Liver (tissue), 9 donors: Measurements from ENCODE around the gene FER. TPM values are rescaled to one million over a fixed set of nuclear protein-coding genes. Genes with fewer than 3 reads are reported as not detected.
"Not testable (repeated sequence)": the region's sequence is repeated elsewhere in the genome, so short reads cannot be mapped to it uniquely, and the experiment has no call there.

Experiments
- DNase-seq: peaks from one replicate; pipeline ENCODE4 v3.0.0-alpha.2; 2017; ENCODE audit warnings: low spot score
- H3K27ac ChIP-seq, 2 donors: one replicate each; pipeline ENCODE4 v1.7.0; 2013; ENCODE audit warnings: inconsistent platforms in 2 of 2, low read length in 2 of 2, control low read depth in 1 of 2, low read depth in 1 of 2, mild to moderate bottlenecking in 1 of 2
- H3K27me3 ChIP-seq, 4 donors: one replicate each; pipeline versions ENCODE4 v1.6.1 to v1.7.0; 2013; ENCODE audit warnings: low read length in 3 of 4, inconsistent platforms in 1 of 4, mild to moderate bottlenecking in 1 of 4, moderate library complexity in 1 of 4; ENCODE audit not compliant: control insufficient read depth in 4 of 4, insufficient read depth in 4 of 4
- H3K36me3 ChIP-seq, 4 donors: one replicate each; pipeline versions ENCODE4 v1.6.1 to v1.7.0; 2013; ENCODE audit warnings: low read length in 3 of 4, mild to moderate bottlenecking in 3 of 4, low read depth in 1 of 4, moderate library complexity in 1 of 4; ENCODE audit not compliant: control insufficient read depth in 4 of 4, insufficient read depth in 3 of 4
- H3K4me1 ChIP-seq, 4 donors: one replicate each; pipeline versions ENCODE4 v1.6.1 to v1.7.0; 2013; ENCODE audit warnings: low read length in 3 of 4, mild to moderate bottlenecking in 3 of 4, moderate library complexity in 1 of 4; ENCODE audit not compliant: control insufficient read depth in 4 of 4, insufficient read depth in 4 of 4
- H3K4me3 ChIP-seq, 3 donors: one replicate each; pipeline versions ENCODE4 v1.6.1 to v1.7.0; 2013; ENCODE audit warnings: low read length in 3 of 3, control low read depth in 1 of 3, low read depth in 1 of 3, mild to moderate bottlenecking in 1 of 3
- H3K9ac ChIP-seq, 2 donors: one replicate each; pipeline ENCODE4 v1.7.0; 2013; ENCODE audit warnings: low read length in 2 of 2, mild to moderate bottlenecking in 2 of 2, moderate library complexity in 2 of 2, control low read depth in 1 of 2, low read depth in 1 of 2
- H3K9me3 ChIP-seq, 4 donors: one replicate each; pipeline versions ENCODE4 v1.6.1 to v1.7.0; 2013; ENCODE audit warnings: low read length in 3 of 4; ENCODE audit not compliant: control insufficient read depth in 4 of 4
- ATF3 ChIP-seq: IDR thresholded peaks from 2 replicates; pipeline ENCODE4 v1.6.1; 2016; ENCODE audit warnings: antibody characterized with exemption
- EGR1 ChIP-seq, 2 donors: IDR thresholded peaks; 2 replicates each; pipeline ENCODE4 v1.6.1; 2016 to 2018; ENCODE audit warnings: antibody characterized with exemption in 2 of 2, low read depth in 2 of 2
- FOXA1 ChIP-seq: IDR thresholded peaks from 2 replicates; pipeline ENCODE4 v1.6.1; 2016; ENCODE audit warnings: antibody characterized with exemption
- FOXA2 ChIP-seq: IDR thresholded peaks from 2 replicates; pipeline ENCODE4 v1.6.1; 2016; ENCODE audit warnings: antibody characterized with exemption
- GABPA ChIP-seq, 2 donors: IDR thresholded peaks in 1 of 2; conservative IDR thresholded peaks in 1 of 2; 2 replicates each; pipeline ENCODE4 v1.6.1; 2016; ENCODE audit warnings: antibody characterized with exemption in 2 of 2, mild to moderate bottlenecking in 1 of 2, moderate library complexity in 1 of 2
- HNF4A ChIP-seq, 2 donors: conservative IDR thresholded peaks; 2 replicates each; pipeline ENCODE4 v1.6.1; 2016; ENCODE audit warnings: antibody characterized with exemption in 2 of 2, mild to moderate bottlenecking in 2 of 2
- HNF4G ChIP-seq: IDR thresholded peaks from 2 replicates; pipeline ENCODE4 v1.6.1; 2016; ENCODE audit warnings: antibody characterized with exemption
- JUND ChIP-seq, 2 donors: IDR thresholded peaks; 2 replicates each; pipeline ENCODE4 v1.6.1; 2016; ENCODE audit warnings: antibody characterized with exemption in 2 of 2
- NR2F2 ChIP-seq: IDR thresholded peaks from 2 replicates; pipeline ENCODE4 v1.6.1; 2016; ENCODE audit warnings: antibody characterized with exemption
- RAD21 ChIP-seq, 2 donors: IDR thresholded peaks; 2 replicates each; pipeline ENCODE4 v1.6.1; 2016; ENCODE audit warnings: antibody characterized with exemption in 2 of 2, mild to moderate bottlenecking in 2 of 2
- RXRA ChIP-seq, 2 donors: IDR thresholded peaks; 2 replicates each; pipeline ENCODE4 v1.6.1; 2017 to 2018; ENCODE audit warnings: antibody characterized with exemption in 2 of 2, mild to moderate bottlenecking in 1 of 2
- SP1 ChIP-seq: IDR thresholded peaks from 2 replicates; pipeline ENCODE4 v1.6.1; 2018; ENCODE audit warnings: antibody characterized with exemption, mild to moderate bottlenecking
- TAF1 ChIP-seq: conservative IDR thresholded peaks from 2 replicates; pipeline ENCODE4 v1.6.1; 2016; ENCODE audit warnings: antibody characterized with exemption, mild to moderate bottlenecking
- YY1 ChIP-seq: IDR thresholded peaks from 2 replicates; pipeline ENCODE4 v1.6.1; 2016; ENCODE audit warnings: antibody characterized with exemption, mild to moderate bottlenecking
- ZBTB33 ChIP-seq: IDR thresholded peaks from 2 replicates; pipeline ENCODE4 v1.6.1; 2016; ENCODE audit warnings: antibody characterized with exemption
- WGBS: extraction: QIAGEN DNeasy Blood & Tissue Kit; methylation state at CpG from one replicate; pipeline ENCODE4 v1.1.7; 2013; 5-methylcytosine and 5-hydroxymethylcytosine counted together
- polyA plus RNA-seq, 2 donors: library from polyadenylated mRNA; stranded (reverse) in 1 of 2; unstranded in 1 of 2; fragments of 200-250 nt in 1 of 2; fragments of >200 nt in 1 of 2; fragmentation: Nextera tagmentation in 1 of 2; extraction: Ambion mirVana in 1 of 2; gene quantifications; one replicate each; pipeline versions ENCODE4 v1.2.1 to v1.2.3, GENCODE V29; 2013 to 2015
- total RNA-seq, 2 donors: library from RNA; depleted of rRNA; stranded (reverse); fragments of >200 nt; gene quantifications; one replicate each; pipeline ENCODE4 v1.2.3, GENCODE V29; 2014
- TF ChIP-seq, protein P1 (sequence below): fragments of 150-350 bp; IDR thresholded peaks from 2 replicates; pipeline ENCODE4 v1.5.1; 2017; ENCODE audit warnings: improper control_type of control experiment, low read depth, low read length; ENCODE audit not compliant: missing input control
- TF ChIP-seq, protein P2 (sequence below): IDR thresholded peaks from 2 replicates; pipeline ENCODE4 v1.6.1; 2016; ENCODE audit warnings: antibody characterized with exemption, mild to moderate bottlenecking
- TF ChIP-seq, protein P3 (sequence below): IDR thresholded peaks from 2 replicates; pipeline ENCODE4 v1.6.1; 2016; ENCODE audit warnings: antibody characterized with exemption
- donor health status: healthy.
- donor health status: healthy.
- donor health status: healthy.
- donor health status: healthy.
- donor health status: healthy.

The FER gene
- total and polyA plus RNA-seq, 4 donors: 0.83 to 9.8 (median 5.9) TPM

DNA sequence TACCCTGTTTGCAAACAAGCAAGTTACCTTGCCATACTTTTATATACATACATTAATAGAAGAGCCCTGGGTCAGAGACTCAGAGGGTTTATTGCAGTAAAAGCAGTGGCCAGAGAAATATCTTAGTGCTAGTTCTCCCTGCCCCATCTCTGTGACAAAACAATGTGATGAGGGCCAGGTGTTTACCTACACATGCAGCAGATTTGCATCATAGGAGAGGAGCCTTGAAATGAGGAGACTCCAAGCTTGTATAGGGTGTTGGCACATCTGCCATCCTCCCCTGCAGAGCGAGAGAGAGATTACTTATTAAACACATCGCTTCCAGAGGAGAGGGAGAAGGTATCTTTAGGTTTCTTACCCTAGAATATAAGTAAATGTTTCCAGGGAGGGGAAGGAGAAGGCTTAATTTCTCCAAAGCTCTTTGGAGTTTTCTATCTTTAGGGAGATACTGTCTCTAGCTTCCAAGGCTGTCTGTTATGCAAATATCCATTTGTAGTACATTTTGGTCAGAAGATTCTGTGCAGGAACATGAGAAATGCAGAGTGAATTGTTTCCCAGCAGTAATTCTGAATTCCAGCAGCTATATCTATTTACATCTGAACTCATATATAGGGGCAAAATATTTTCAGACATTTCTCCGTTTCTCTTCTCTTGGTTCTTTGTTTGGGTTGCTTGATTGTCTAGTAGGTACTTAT, 15.7 kb downstream of the FER start:
- H3K9ac ChIP-seq: no peak overlapping the region
- TF ChIP-seq HNF4G (no peak), YY1 (no peak), RXRA (IDR thresholded peaks at IDR 0.05) (no peak)
- TF ChIP-seq, protein P1, sequence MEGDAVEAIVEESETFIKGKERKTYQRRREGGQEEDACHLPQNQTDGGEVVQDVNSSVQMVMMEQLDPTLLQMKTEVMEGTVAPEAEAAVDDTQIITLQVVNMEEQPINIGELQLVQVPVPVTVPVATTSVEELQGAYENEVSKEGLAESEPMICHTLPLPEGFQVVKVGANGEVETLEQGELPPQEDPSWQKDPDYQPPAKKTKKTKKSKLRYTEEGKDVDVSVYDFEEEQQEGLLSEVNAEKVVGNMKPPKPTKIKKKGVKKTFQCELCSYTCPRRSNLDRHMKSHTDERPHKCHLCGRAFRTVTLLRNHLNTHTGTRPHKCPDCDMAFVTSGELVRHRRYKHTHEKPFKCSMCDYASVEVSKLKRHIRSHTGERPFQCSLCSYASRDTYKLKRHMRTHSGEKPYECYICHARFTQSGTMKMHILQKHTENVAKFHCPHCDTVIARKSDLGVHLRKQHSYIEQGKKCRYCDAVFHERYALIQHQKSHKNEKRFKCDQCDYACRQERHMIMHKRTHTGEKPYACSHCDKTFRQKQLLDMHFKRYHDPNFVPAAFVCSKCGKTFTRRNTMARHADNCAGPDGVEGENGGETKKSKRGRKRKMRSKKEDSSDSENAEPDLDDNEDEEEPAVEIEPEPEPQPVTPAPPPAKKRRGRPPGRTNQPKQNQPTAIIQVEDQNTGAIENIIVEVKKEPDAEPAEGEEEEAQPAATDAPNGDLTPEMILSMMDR: no peak
- no peaks in the 10 kb centered on the region for H3K27me3 ChIP-seq
- 92% methylated on average over 3 of the region's 3 CpGs for WGBS
- H3K36me3 ChIP-seq: peaks cover 0 to 3% (median 0%) of the 10 kb centered on the region in 4 donors
- H3K4me3 ChIP-seq: no peak overlapping the region
- no peaks in the 10 kb centered on the region for H3K4me1 ChIP-seq
- peaks cover 0 to 4% (median 1%) of the 10 kb centered on the region in 4 donors for H3K9me3 ChIP-seq
- H3K27ac ChIP-seq: no peak overlapping the region
- no peak for DNase-seq

DNA sequence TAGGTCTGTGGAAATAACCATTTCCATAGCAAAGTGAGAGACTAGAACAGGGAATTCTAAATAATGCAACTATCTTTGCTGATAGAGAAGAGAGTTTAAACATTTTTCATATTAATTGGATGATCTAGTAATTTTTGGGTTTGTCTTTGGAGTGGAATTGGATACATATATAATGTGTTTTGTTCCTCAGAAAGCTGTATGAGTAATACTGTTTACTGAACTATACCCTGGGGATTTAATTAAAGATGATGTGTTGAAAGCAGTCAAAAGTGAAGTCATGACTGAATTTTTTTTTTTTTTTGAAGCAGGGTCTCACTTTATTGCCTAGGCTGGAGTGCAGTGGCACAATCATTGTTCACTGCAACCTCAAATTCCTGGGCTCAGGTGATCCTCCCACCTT, 17.9 kb downstream of the FER start:
- TF ChIP-seq JUND (IDR thresholded peaks at IDR 0.05) (no peak), YY1 (no peak), NR2F2 (no peak), TAF1 (no peak), HNF4G (no peak), SP1 (no peak), ZBTB33 (no peak), FOXA1 (no peak), RAD21 (IDR thresholded peaks at IDR 0.05) (no peak), FOXA2 (no peak), GABPA (IDR thresholded peaks at IDR 0.05 in 1 of 2, conservative IDR thresholded peaks at IDR 0.05 in 1 of 2) (no peak), ATF3 (no peak), RXRA (IDR thresholded peaks at IDR 0.05) (no peak), HNF4A (conservative IDR thresholded peaks at IDR 0.05) (no peak), EGR1 (IDR thresholded peaks at IDR 0.05; ENCODE audit: low read depth in 2 of 2) (no peak)
- TF ChIP-seq, protein P2, sequence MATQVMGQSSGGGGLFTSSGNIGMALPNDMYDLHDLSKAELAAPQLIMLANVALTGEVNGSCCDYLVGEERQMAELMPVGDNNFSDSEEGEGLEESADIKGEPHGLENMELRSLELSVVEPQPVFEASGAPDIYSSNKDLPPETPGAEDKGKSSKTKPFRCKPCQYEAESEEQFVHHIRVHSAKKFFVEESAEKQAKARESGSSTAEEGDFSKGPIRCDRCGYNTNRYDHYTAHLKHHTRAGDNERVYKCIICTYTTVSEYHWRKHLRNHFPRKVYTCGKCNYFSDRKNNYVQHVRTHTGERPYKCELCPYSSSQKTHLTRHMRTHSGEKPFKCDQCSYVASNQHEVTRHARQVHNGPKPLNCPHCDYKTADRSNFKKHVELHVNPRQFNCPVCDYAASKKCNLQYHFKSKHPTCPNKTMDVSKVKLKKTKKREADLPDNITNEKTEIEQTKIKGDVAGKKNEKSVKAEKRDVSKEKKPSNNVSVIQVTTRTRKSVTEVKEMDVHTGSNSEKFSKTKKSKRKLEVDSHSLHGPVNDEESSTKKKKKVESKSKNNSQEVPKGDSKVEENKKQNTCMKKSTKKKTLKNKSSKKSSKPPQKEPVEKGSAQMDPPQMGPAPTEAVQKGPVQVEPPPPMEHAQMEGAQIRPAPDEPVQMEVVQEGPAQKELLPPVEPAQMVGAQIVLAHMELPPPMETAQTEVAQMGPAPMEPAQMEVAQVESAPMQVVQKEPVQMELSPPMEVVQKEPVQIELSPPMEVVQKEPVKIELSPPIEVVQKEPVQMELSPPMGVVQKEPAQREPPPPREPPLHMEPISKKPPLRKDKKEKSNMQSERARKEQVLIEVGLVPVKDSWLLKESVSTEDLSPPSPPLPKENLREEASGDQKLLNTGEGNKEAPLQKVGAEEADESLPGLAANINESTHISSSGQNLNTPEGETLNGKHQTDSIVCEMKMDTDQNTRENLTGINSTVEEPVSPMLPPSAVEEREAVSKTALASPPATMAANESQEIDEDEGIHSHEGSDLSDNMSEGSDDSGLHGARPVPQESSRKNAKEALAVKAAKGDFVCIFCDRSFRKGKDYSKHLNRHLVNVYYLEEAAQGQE: no peak
- TF ChIP-seq, protein P1: no peak
- TF ChIP-seq, protein P3, sequence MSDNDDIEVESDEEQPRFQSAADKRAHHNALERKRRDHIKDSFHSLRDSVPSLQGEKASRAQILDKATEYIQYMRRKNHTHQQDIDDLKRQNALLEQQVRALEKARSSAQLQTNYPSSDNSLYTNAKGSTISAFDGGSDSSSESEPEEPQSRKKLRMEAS: no peak
- Histone ChIP-seq H3K36me3 (no peaks in the 10 kb centered on the region), H3K27me3 (no peaks in the 10 kb centered on the region), H3K9me3 (no peaks in the 10 kb centered on the region), H3K4me1 (no peaks in the 10 kb centered on the region), H3K27ac (no peak overlapping the region), H3K4me3 (no peak overlapping the region), H3K9ac (no peak overlapping the region)
- no peak for DNase-seq

GRCh38 chr5:108766916-108767315, 19.2 kb downstream of the FER start:
- DNase-seq, H3K4me3 ChIP-seq, H3K36me3 ChIP-seq, H3K27me3 ChIP-seq, H3K9me3 ChIP-seq, H3K9ac ChIP-seq, H3K4me1 ChIP-seq, H3K27ac ChIP-seq: not testable (repeated sequence)
- WGBS: 84% methylated on average over 5 of the region's 5 CpGs
